ENCODE measurements around the gene CMTR2.
"Not testable (repeated sequence)": the region's sequence is repeated elsewhere in the genome, so short reads cannot be mapped to it uniquely, and the experiment has no call there.

CMTR2 gene

GRCh38 chr16:71288890-71289731 lies at the start of gene CMTR2:
CMTR2 (minus strand) TSS chr16:71289402; CDS start chr16:71285920, 3,482 bp downstream.
- peak; percentile 89 for DNase-seq

- DNase-seq = no peak
Measured at GRCh38 chr16:71338632-71339031, 49.4 kb upstream of the CMTR2 start.

- no peak for DNase-seq
Measured at GRCh38 chr16:71338193-71338592, 49.0 kb upstream of the CMTR2 start.

GRCh38 chr16:71337631-71338030 lies 48.4 kb upstream of the CMTR2 start:
- DNase-seq = no peak

- no peak for DNase-seq
Measured at GRCh38 chr16:71328151-71328550, 38.9 kb upstream of the CMTR2 start.

GRCh38 chr16:71327720-71328119 lies 38.5 kb upstream of the CMTR2 start:
- no peak for DNase-seq

GRCh38 chr16:71319999-71320398 lies 30.8 kb upstream of the CMTR2 start:
- no peak for DNase-seq

- DNase-seq = no peak
Measured at GRCh38 chr16:71315269-71315668, 26.1 kb upstream of the CMTR2 start.

- DNase-seq = not testable (repeated sequence)
Measured at GRCh38 chr16:71313591-71313990, 24.4 kb upstream of the CMTR2 start.

GRCh38 chr16:71311553-71312158 lies 22.5 kb upstream of the CMTR2 start:
- DNase-seq = peak; percentile 33

- DNase-seq = no peak
Measured at GRCh38 chr16:71303938-71304337, 14.7 kb upstream of the CMTR2 start.

GRCh38 chr16:71297341-71297634 lies 8.1 kb upstream of the CMTR2 start:
- no peak for DNase-seq

GRCh38 chr16:71296584-71297340 lies 7.6 kb upstream of the CMTR2 start:
- DNase-seq = no peak

GRCh38 chr16:71295950-71296349 lies 6.7 kb upstream of the CMTR2 start:
- DNase-seq = no peak

- no peak for DNase-seq
Measured at GRCh38 chr16:71293919-71294318, 4.7 kb upstream of the CMTR2 start.

GRCh38 chr16:71292095-71292494 lies 2.9 kb upstream of the CMTR2 start:
- not testable (repeated sequence) for DNase-seq

- DNase-seq = no peak
Measured at GRCh38 chr16:71289732-71290062, 495 bp upstream of the CMTR2 start.

- no peak for DNase-seq
Measured at GRCh38 chr16:71288570-71288889, 672 bp downstream of the CMTR2 start.

GRCh38 chr16:71287911-71288310 lies 1.3 kb downstream of the CMTR2 start:
- DNase-seq = no peak

GRCh38 chr16:71287454-71287853 lies 1.7 kb downstream of the CMTR2 start:
- DNase-seq = no peak

- no peak for DNase-seq
Measured at GRCh38 chr16:71283612-71284011, 5.6 kb downstream of the CMTR2 start.

GRCh38 chr16:71282943-71283342 lies 6.3 kb downstream of the CMTR2 start:
- DNase-seq = no peak

- no peak for DNase-seq
Measured at GRCh38 chr16:71276589-71277334, 12.4 kb downstream of the CMTR2 start.

- no peak for DNase-seq
Measured at GRCh38 chr16:71273384-71273783, 15.8 kb downstream of the CMTR2 start.

Measured in activated CD4-positive, CD25-positive, alpha-beta regulatory T cell treated with anti-CD3 and anti-CD28 coated beads, Interleukin-2, amount 50 U/mL, for 72 hours (primary cell).